Vagina (tissue), 2 donors: Measurements from ENCODE around the gene FAM228A. TPM values are rescaled to one million over a fixed set of nuclear protein-coding genes. Genes with fewer than 3 reads are reported as not detected.

Experiments
- DNase-seq, 2 donors: peaks; one replicate each; pipeline ENCODE4 v3.0.0-alpha.2; 2017; ENCODE audit errors: extremely low spot score in 2 of 2
- H3K27ac ChIP-seq: fragments of 200-600 bp; sonication (generic); one replicate; pipeline ENCODE4 v1.5.1; 2019
- H3K27me3 ChIP-seq: fragments of 200-600 bp; sonication (generic); one replicate; pipeline ENCODE4 v1.5.1; 2019
- H3K36me3 ChIP-seq, 2 donors: fragments of 200-600 bp; sonication (generic); one replicate each; pipeline ENCODE4 v1.5.1; 2017 to 2019
- H3K4me1 ChIP-seq: fragments of 200-600 bp; sonication (generic); one replicate; pipeline ENCODE4 v1.5.1; 2019
- H3K4me3 ChIP-seq, 2 donors: fragments of 200-600 bp; sonication (generic); 1 replicate in 1 of 2; 2 replicates in 1 of 2; pipeline ENCODE4 v1.5.1; 2016 to 2019
- H3K9me3 ChIP-seq: fragments of 200-600 bp; sonication (generic); one replicate; pipeline ENCODE4 v1.5.1; 2019
- POLR2A ChIP-seq, 2 donors: fragments of 450-650 bp; IDR thresholded peaks; one replicate each; pipeline ENCODE4 v1.6.1; 2017; ENCODE audit warnings: antibody characterized with exemption in 2 of 2, mild to moderate bottlenecking in 2 of 2, moderate library complexity in 2 of 2
- POLR2AphosphoS5 ChIP-seq, 2 donors: sonication (generic); formaldehyde crosslinking; IDR thresholded peaks; one replicate each; pipeline ENCODE4 v1.9.0; 2017; ENCODE audit warnings: antibody characterized with exemption in 2 of 2, mild to moderate bottlenecking in 2 of 2, low read depth in 1 of 2; ENCODE audit not compliant: insufficient read depth in 1 of 2
- intact Hi-C: fragments of 100-400 bp; cut with DNase I; formaldehyde crosslinking; loops from one replicate; pipeline ENCODE4 v1.15.1; 2023
- total RNA-seq: library from RNA; depleted of rRNA; stranded (reverse); fragments of >200 nt; gene quantifications from one replicate; pipeline ENCODE4 v1.2.3, GENCODE V29; 2016
- TF ChIP-seq, protein P1 (sequence below), 3 experiments: fragments of 450-650 bp in 2 of 3; fragments of 200-600 bp in 1 of 3; sonication (generic) in 1 of 3; IDR thresholded peaks; one replicate each; pipeline ENCODE4 v1.5.1; 2017 to 2019; ENCODE audit warnings: antibody characterized with exemption in 3 of 3, mild to moderate bottlenecking in 2 of 3, moderate library complexity in 2 of 3

The FAM228A gene
- total RNA-seq, 1 donor from 2014 or later, result 0.98 TPM

GRCh38 chr2:24228470-24228869, 53.6 kb downstream of the FAM228A start:
- H3K9me3 ChIP-seq, result no peaks in the 10 kb centered on the region
- H3K36me3 ChIP-seq, result no peaks in the 10 kb centered on the region
- no peak overlapping the region for H3K27ac ChIP-seq
- TF ChIP-seq POLR2A (IDR thresholded peaks at IDR 0.05) (no peak), POLR2AphosphoS5 (IDR thresholded peaks at IDR 0.05; ENCODE audit: insufficient read depth in 1 of 2, low read depth in 1 of 2) (no peak)
- TF ChIP-seq, protein P1, sequence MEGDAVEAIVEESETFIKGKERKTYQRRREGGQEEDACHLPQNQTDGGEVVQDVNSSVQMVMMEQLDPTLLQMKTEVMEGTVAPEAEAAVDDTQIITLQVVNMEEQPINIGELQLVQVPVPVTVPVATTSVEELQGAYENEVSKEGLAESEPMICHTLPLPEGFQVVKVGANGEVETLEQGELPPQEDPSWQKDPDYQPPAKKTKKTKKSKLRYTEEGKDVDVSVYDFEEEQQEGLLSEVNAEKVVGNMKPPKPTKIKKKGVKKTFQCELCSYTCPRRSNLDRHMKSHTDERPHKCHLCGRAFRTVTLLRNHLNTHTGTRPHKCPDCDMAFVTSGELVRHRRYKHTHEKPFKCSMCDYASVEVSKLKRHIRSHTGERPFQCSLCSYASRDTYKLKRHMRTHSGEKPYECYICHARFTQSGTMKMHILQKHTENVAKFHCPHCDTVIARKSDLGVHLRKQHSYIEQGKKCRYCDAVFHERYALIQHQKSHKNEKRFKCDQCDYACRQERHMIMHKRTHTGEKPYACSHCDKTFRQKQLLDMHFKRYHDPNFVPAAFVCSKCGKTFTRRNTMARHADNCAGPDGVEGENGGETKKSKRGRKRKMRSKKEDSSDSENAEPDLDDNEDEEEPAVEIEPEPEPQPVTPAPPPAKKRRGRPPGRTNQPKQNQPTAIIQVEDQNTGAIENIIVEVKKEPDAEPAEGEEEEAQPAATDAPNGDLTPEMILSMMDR (IDR thresholded peaks at IDR 0.05), result no peak
- no peak for DNase-seq
- no peaks in the 10 kb centered on the region for H3K4me1 ChIP-seq
- no peaks in the 10 kb centered on the region for H3K27me3 ChIP-seq
- no peak overlapping the region for H3K4me3 ChIP-seq
- intact Hi-C loops, result no loop called here

DNA sequence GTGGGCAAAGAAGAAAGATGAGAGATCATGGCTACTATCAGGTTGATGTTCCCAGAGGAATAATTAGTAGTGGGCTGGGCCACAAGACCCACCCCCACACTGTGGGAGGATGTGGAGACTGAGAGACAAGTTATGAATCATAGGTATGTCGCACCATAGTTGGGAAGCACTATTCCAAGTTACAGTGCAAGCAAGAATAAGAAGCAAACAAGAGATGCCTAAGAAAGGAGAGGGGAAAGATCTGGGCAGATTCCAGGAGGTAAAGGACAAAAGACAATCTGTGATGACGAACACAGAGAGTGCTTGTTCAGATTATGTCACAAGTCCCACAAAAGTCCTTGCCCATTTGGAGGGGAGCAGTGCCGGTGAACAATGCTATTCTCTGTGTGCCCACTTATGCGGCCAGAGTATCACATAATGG, 56.6 kb downstream of the FAM228A start:
- Histone ChIP-seq H3K4me1 (no peaks in the 10 kb centered on the region), H3K36me3 (no peaks in the 10 kb centered on the region), H3K4me3 (no peak overlapping the region), H3K27ac (no peak overlapping the region), H3K27me3 (no peaks in the 10 kb centered on the region), H3K9me3 (no peaks in the 10 kb centered on the region)
- TF ChIP-seq POLR2A (IDR thresholded peaks at IDR 0.05) (no peak), POLR2AphosphoS5 (IDR thresholded peaks at IDR 0.05; ENCODE audit: insufficient read depth in 1 of 2, low read depth in 1 of 2) (no peak)
- TF ChIP-seq, protein P1 (IDR thresholded peaks at IDR 0.05), result no peak
- no peak for DNase-seq
- intact Hi-C loops, result loop anchor here (10.0 kb wide), 1 partner anchor 153 kb away; no protein-coding TSS in a partner anchor

GRCh38 chr2:24233321-24233720, 58.5 kb downstream of the FAM228A start:
- Histone ChIP-seq H3K4me3 (no peak overlapping the region), H3K27ac (no peak overlapping the region), H3K27me3 (no peaks in the 10 kb centered on the region), H3K36me3 (no peaks in the 10 kb centered on the region), H3K9me3 (no peaks in the 10 kb centered on the region), H3K4me1 (no peaks in the 10 kb centered on the region)
- intact Hi-C loops, result loop anchor here (10.0 kb wide), 1 partner anchor 151 kb away; no protein-coding TSS in a partner anchor
- no peak for DNase-seq
- TF ChIP-seq POLR2A (IDR thresholded peaks at IDR 0.05), result no peak
- TF ChIP-seq, protein P1 (IDR thresholded peaks at IDR 0.05), result no peak
- no peak for TF ChIP-seq POLR2AphosphoS5 (IDR thresholded peaks at IDR 0.05; ENCODE audit: insufficient read depth in 1 of 2, low read depth in 1 of 2)

- H3K27me3 ChIP-seq, result no peaks in the 10 kb centered on the region
- no peaks in the 10 kb centered on the region for H3K9me3 ChIP-seq
- no peaks in the 10 kb centered on the region for H3K36me3 ChIP-seq
- TF ChIP-seq POLR2A (IDR thresholded peaks at IDR 0.05) (no peak), POLR2AphosphoS5 (IDR thresholded peaks at IDR 0.05; ENCODE audit: insufficient read depth in 1 of 2, low read depth in 1 of 2) (no peak)
- TF ChIP-seq, protein P1 (IDR thresholded peaks at IDR 0.05), result no peak
- intact Hi-C loops, result loop anchor here (10.0 kb wide), 1 partner anchor 147 kb away; no protein-coding TSS in a partner anchor
- no peak overlapping the region for H3K4me3 ChIP-seq
- H3K27ac ChIP-seq, result no peak overlapping the region
- DNase-seq, result no peak
- H3K4me1 ChIP-seq, result no peaks in the 10 kb centered on the region
Observed at GRCh38 chr2:24237313-24237712, 62.5 kb downstream of the FAM228A start.

- no peak overlapping the region for H3K27ac ChIP-seq
- no peak for TF ChIP-seq POLR2A (IDR thresholded peaks at IDR 0.05)
- no peak for TF ChIP-seq POLR2AphosphoS5 (IDR thresholded peaks at IDR 0.05; ENCODE audit: insufficient read depth in 1 of 2, low read depth in 1 of 2)
- TF ChIP-seq, protein P1 (IDR thresholded peaks at IDR 0.05), result no peak
- H3K36me3 ChIP-seq, result no peaks in the 10 kb centered on the region
- no peaks in the 10 kb centered on the region for H3K9me3 ChIP-seq
- no peak overlapping the region for H3K4me3 ChIP-seq
- H3K27me3 ChIP-seq, result no peaks in the 10 kb centered on the region
- no peak for DNase-seq
- intact Hi-C loops, result loop anchor here (10.0 kb wide), 1 partner anchor 147 kb away; no protein-coding TSS in a partner anchor
- no peaks in the 10 kb centered on the region for H3K4me1 ChIP-seq
Observed at GRCh38 chr2:24238158-24238557, 63.3 kb downstream of the FAM228A start.
